Neural cell (in vitro differentiated cells): ENCODE measurements around the gene MAGIX. TPM values are rescaled to one million over a fixed set of nuclear protein-coding genes. Genes with fewer than 3 reads are reported as not detected.

Experiments used
- H2AFZ ChIP-seq: fragments of 200-600, 300-800 bp; sonication (generic), shearing (Covaris generic); 2 replicates; pipeline ENCODE4 v1.6.0; 2014; ENCODE audit warnings: low read depth, mild to moderate bottlenecking, antibody characterized with exemption, low read length, moderate library complexity
- H3F3A ChIP-seq: fragments of 200-600 bp; shearing (Covaris generic); 2 replicates; pipeline ENCODE4 v1.6.1; 2016; ENCODE audit warnings: mild to moderate bottlenecking, moderate library complexity, mixed read lengths, antibody characterized with exemption, low read length; ENCODE audit not compliant: insufficient read depth, poor library complexity, severe bottlenecking
- H3K27ac ChIP-seq: fragments of 200-600, 300-800 bp; sonication (generic), shearing (Covaris generic); 2 replicates; pipeline ENCODE4 v1.5.1; 2014; ENCODE audit warnings: mild to moderate bottlenecking, low read length, moderate library complexity
- H3K27me3 ChIP-seq: fragments of 300-800, 200-600 bp; sonication (generic), shearing (Covaris generic); 2 replicates; pipeline ENCODE4 v1.6.0; 2014; ENCODE audit warnings: mild to moderate bottlenecking, low read depth, low read length, moderate library complexity; ENCODE audit not compliant: insufficient read depth
- H3K36me3 ChIP-seq: fragments of 300-800, 200-600 bp; sonication (generic), shearing (Covaris generic); 2 replicates; pipeline ENCODE4 v1.5.1; 2014; ENCODE audit warnings: mild to moderate bottlenecking, antibody characterized with exemption, low read length, moderate library complexity; ENCODE audit not compliant: insufficient read depth
- H3K4me2 ChIP-seq: fragments of 300-800, 200-600 bp; sonication (generic), shearing (Covaris generic); 2 replicates; pipeline ENCODE4 v1.6.0; 2014; ENCODE audit warnings: mild to moderate bottlenecking, low read length
- H3K4me3 ChIP-seq: fragments of 300-800, 200-600 bp; sonication (generic), shearing (Covaris generic); 2 replicates; pipeline ENCODE4 v1.5.1; 2014; ENCODE audit warnings: mild to moderate bottlenecking, low read length, moderate library complexity
- H3K79me2 ChIP-seq: fragments of 200-600 bp; shearing (Covaris generic); replicated peaks from 2 replicates; pipeline ENCODE4 v1.6.0; 2014; ENCODE audit warnings: mild to moderate bottlenecking, low read length, moderate library complexity; ENCODE audit not compliant: insufficient read depth
- H3K9ac ChIP-seq: fragments of 300-800, 200-600 bp; sonication (generic), shearing (Covaris generic); 2 replicates; pipeline ENCODE4 v1.6.1; 2016; ENCODE audit warnings: mild to moderate bottlenecking, low read length, mixed read lengths
- H3K9me2 ChIP-seq: fragments of 200-600 bp; shearing (Covaris generic); 2 replicates; pipeline ENCODE4 v1.6.1; 2016; ENCODE audit warnings: mild to moderate bottlenecking, low read length, mixed read lengths; ENCODE audit not compliant: insufficient read depth
- H3K9me3 ChIP-seq: fragments of 200-600, 300-800 bp; sonication (generic), shearing (Covaris generic); 2 replicates; pipeline ENCODE4 v1.6.1; 2016; ENCODE audit warnings: mild to moderate bottlenecking, mixed run types, low read length, moderate library complexity, mixed read lengths
- H4K20me1 ChIP-seq: fragments of 200-600 bp; shearing (Covaris generic); 2 replicates; pipeline ENCODE4 v1.6.1; 2016; ENCODE audit warnings: mild to moderate bottlenecking, mixed run types; ENCODE audit not compliant: insufficient read depth
- EP300 ChIP-seq: fragments of 450-650 bp; conservative IDR thresholded peaks from 2 replicates; pipeline ENCODE4 v1.6.1; 2014; ENCODE audit warnings: antibody characterized with exemption, mild to moderate bottlenecking, moderate library complexity; ENCODE audit not compliant: poor library complexity, severe bottlenecking
- EZH2 ChIP-seq: fragments of 200-600, 300-800 bp; shearing (Covaris generic), sonication (generic); IDR thresholded peaks from 2 replicates; pipeline ENCODE4 v1.6.1; 2014; ENCODE audit warnings: antibody characterized with exemption, low read length, borderline replicate concordance, mild to moderate bottlenecking; ENCODE audit not compliant: insufficient read depth, poor library complexity, severe bottlenecking
- MXI1 ChIP-seq: fragments of 450-650 bp; conservative IDR thresholded peaks from 2 replicates; pipeline ENCODE4 v1.6.1; 2014; ENCODE audit warnings: antibody characterized with exemption, mild to moderate bottlenecking; ENCODE audit not compliant: poor library complexity, severe bottlenecking
- POLR2AphosphoS5 ChIP-seq: IDR thresholded peaks from 2 replicates; pipeline ENCODE4 v1.6.1; 2012
- RAD21 ChIP-seq: fragments of 450-650 bp; conservative IDR thresholded peaks from 2 replicates; pipeline ENCODE4 v1.6.1; 2014; ENCODE audit warnings: antibody characterized with exemption, mild to moderate bottlenecking, moderate library complexity
- REST ChIP-seq: IDR thresholded peaks from 2 replicates; pipeline ENCODE4 v1.6.1; 2012; ENCODE audit warnings: borderline replicate concordance
- SMC3 ChIP-seq: fragments of 450-650 bp; conservative IDR thresholded peaks from 2 replicates; pipeline ENCODE4 v1.6.1; 2014; ENCODE audit warnings: antibody characterized with exemption, mild to moderate bottlenecking, moderate library complexity; ENCODE audit not compliant: poor library complexity
- TAF1 ChIP-seq: IDR thresholded peaks from 2 replicates; pipeline ENCODE4 v1.6.1; 2012; ENCODE audit warnings: low read depth
- polyA plus RNA-seq: library from polyadenylated mRNA; depleted of rRNA; stranded (reverse); fragments of >200 nt; gene quantifications from 2 replicates; pipeline ENCODE4 v1.2.3, GENCODE V29; 2014
- TF ChIP-seq, protein P1 (sequence below): fragments of 450-650 bp; IDR thresholded peaks from 2 replicates; pipeline ENCODE4 v1.5.1; 2014; ENCODE audit warnings: antibody characterized with exemption, mild to moderate bottlenecking, moderate library complexity; ENCODE audit not compliant: poor library complexity, severe bottlenecking

Gene MAGIX
- polyA plus RNA-seq, 1 donor from 2014 or later = 4.2 TPM

GRCh38 chrX:49157194-49157593 lies 5.4 kb upstream of the MAGIX start:
- H2AFZ ChIP-seq = no peak overlapping the region
- no peak overlapping the region for H3K4me2 ChIP-seq
- H3K27me3 ChIP-seq = no peaks in the 10 kb centered on the region
- H3K79me2 ChIP-seq = no peaks in the 10 kb centered on the region
- no peak overlapping the region for H3K4me3 ChIP-seq
- H3K36me3 ChIP-seq = no peaks in the 10 kb centered on the region
- no peak for TF ChIP-seq EP300
- TF ChIP-seq POLR2AphosphoS5 = no peak
- no peak for TF ChIP-seq REST
- TF ChIP-seq MXI1 = no peak
- no peak for TF ChIP-seq EZH2
- no peak for TF ChIP-seq RAD21
- TF ChIP-seq TAF1 = no peak
- TF ChIP-seq, protein P1, sequence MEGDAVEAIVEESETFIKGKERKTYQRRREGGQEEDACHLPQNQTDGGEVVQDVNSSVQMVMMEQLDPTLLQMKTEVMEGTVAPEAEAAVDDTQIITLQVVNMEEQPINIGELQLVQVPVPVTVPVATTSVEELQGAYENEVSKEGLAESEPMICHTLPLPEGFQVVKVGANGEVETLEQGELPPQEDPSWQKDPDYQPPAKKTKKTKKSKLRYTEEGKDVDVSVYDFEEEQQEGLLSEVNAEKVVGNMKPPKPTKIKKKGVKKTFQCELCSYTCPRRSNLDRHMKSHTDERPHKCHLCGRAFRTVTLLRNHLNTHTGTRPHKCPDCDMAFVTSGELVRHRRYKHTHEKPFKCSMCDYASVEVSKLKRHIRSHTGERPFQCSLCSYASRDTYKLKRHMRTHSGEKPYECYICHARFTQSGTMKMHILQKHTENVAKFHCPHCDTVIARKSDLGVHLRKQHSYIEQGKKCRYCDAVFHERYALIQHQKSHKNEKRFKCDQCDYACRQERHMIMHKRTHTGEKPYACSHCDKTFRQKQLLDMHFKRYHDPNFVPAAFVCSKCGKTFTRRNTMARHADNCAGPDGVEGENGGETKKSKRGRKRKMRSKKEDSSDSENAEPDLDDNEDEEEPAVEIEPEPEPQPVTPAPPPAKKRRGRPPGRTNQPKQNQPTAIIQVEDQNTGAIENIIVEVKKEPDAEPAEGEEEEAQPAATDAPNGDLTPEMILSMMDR = no peak
- TF ChIP-seq SMC3 = no peak
- no peaks in the 10 kb centered on the region for H4K20me1 ChIP-seq
- no peak overlapping the region for H3K9ac ChIP-seq
- H3K9me3 ChIP-seq = no peaks in the 10 kb centered on the region
- no peak overlapping the region for H3K27ac ChIP-seq
- H3F3A ChIP-seq = no peaks in the 10 kb centered on the region
- no peaks in the 10 kb centered on the region for H3K9me2 ChIP-seq

DNA sequence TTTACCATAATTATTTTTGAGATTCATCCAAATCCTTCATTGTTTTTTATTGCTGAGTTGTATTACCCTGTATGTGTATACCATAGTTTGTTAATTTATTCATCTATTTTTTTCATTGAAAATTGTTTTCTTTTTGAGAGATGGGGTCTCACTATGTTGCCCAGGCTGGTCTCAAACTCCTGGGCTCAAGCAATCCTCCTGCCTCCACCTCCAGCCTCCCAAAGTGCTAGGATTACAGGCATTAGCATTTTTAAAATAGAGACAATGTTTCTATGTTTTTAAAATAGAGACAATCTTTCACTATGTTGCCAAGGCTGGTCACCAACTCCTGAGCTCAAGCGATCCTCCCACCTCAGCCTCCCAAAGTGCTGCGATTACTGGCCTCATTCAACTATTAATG lies 1.6 kb upstream of the MAGIX start:
- Histone ChIP-seq H4K20me1 (no peaks in the 10 kb centered on the region), H3K36me3 (no peaks in the 10 kb centered on the region), H3K4me2 (no peak overlapping the region), H3K27me3 (no peaks in the 10 kb centered on the region), H3K9ac (no peak overlapping the region), H3K9me3 (no peaks in the 10 kb centered on the region), H2AFZ (no peak overlapping the region), H3K9me2 (no peaks in the 10 kb centered on the region), H3F3A (no peaks in the 10 kb centered on the region), H3K79me2 (no peaks in the 10 kb centered on the region), H3K27ac (no peak overlapping the region), H3K4me3 (no peak overlapping the region)
- no peak for TF ChIP-seq EZH2
- TF ChIP-seq TAF1 = no peak
- no peak for TF ChIP-seq MXI1
- no peak for TF ChIP-seq SMC3
- no peak for TF ChIP-seq EP300
- TF ChIP-seq, protein P1 = no peak
- TF ChIP-seq RAD21 = no peak
- no peak for TF ChIP-seq POLR2AphosphoS5
- no peak for TF ChIP-seq REST
